HL-60 (cell line): ENCODE measurements around the gene POLA2.

ENCODE experiments used
- DNase-seq, 2 experiments: peaks; one replicate each; pipeline ENCODE4 v3.0.0-alpha.2; 2010 to 2020; ENCODE audit warnings: low read depth in 1 of 2, low spot score in 1 of 2
- H3K27ac ChIP-seq: fragments of 250-450 bp; sonication (Bioruptor Pico); replicated peaks from 2 replicates; pipeline ENCODE4 v1.5.1; 2020; ENCODE audit warnings: mild to moderate bottlenecking, moderate library complexity
- H3K27me3 ChIP-seq: fragments of 250-450 bp; sonication (Bioruptor Pico); 2 replicates; pipeline ENCODE4 v1.5.1; 2021; ENCODE audit warnings: mild to moderate bottlenecking, moderate library complexity; ENCODE audit not compliant: insufficient read depth, poor library complexity, severe bottlenecking
- H3K4me3 ChIP-seq: replicated peaks from 2 replicates; pipeline ENCODE4 v1.5.1; 2011; ENCODE audit warnings: mild to moderate bottlenecking, control low read depth, low read length; ENCODE audit not compliant: insufficient read depth
- CTCF ChIP-seq: IDR thresholded peaks from one replicate; pipeline ENCODE4 v1.5.1; 2011; ENCODE audit warnings: low read length, control low read depth, inconsistent platforms; ENCODE audit not compliant: insufficient read depth
- GABPA ChIP-seq: IDR thresholded peaks from 2 replicates; pipeline ENCODE4 v1.6.1; 2012; ENCODE audit warnings: low read depth
- POLR2AphosphoS5 ChIP-seq: IDR thresholded peaks from 2 replicates; pipeline ENCODE4 v1.6.1; 2012; ENCODE audit warnings: low read depth
- REST ChIP-seq: IDR thresholded peaks from 2 replicates; pipeline ENCODE4 v1.6.1; 2012; ENCODE audit warnings: low read depth; ENCODE audit not compliant: insufficient replicate concordance
- SPI1 ChIP-seq: IDR thresholded peaks from 2 replicates; pipeline ENCODE4 v1.6.1; 2012; ENCODE audit warnings: low read depth, mild to moderate bottlenecking, borderline replicate concordance

POLA2 gene

DNA sequence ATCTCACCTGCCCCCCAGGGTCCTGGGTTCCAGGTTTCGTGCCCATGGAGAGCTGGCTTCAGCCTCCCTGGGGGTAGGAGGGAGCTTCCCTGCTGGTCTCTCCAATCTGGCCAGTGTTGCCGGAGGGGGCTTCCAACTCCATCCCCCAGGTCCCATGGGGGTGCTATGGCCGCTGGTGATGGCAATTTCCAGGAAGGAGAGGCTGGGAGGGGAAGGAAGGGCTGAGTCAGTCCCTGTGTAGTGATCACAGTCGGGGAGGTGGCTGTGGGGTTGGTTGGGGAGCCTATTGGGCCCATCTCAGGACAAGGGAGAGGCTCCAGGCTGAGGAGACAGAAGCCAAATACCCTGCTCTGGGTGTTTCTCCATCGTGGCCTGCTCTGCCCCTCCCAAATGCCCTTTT, 47.2 kb downstream of the POLA2 start:
- H3K4me3 ChIP-seq = no peak overlapping the region
- H3K27me3 ChIP-seq = peaks cover 3% of the 10 kb centered on the region
- no peak for DNase-seq
- no peak overlapping the region for H3K27ac ChIP-seq
- TF ChIP-seq CTCF (no peak), POLR2AphosphoS5 (no peak), GABPA (no peak), REST (no peak), SPI1 (no peak)

DNA sequence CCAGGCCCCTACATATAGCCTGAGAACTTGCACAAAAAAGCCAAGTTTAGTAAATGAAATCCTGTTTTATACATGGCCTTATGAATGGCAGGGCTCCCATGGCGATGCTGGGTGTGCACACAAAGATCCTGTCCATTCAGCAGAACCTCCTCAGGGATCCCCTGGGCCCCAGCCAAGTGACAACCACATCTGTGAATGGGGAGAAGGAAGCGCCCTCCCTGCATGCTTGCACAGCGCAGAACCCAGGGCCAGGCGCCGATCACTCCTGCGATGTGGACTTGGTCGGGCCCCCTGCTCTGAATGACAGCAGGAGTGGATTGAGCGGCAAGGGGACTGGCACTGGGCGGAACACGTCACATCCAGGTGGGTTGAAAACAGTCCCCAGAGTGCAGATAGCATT, 48.5 kb downstream of the POLA2 start:
- no peak for DNase-seq
- no peak for TF ChIP-seq SPI1
- TF ChIP-seq REST = no peak
- TF ChIP-seq CTCF = no peak
- TF ChIP-seq GABPA = no peak
- TF ChIP-seq POLR2AphosphoS5 = no peak
- Histone ChIP-seq H3K4me3 (no peak overlapping the region), H3K27me3 (peaks cover 3% of the 10 kb centered on the region), H3K27ac (no peak overlapping the region)

- Histone ChIP-seq H3K27me3 (peaks cover 3% of the 10 kb centered on the region), H3K4me3 (no peak overlapping the region), H3K27ac (no peak overlapping the region)
- TF ChIP-seq CTCF = no peak
- no peak for TF ChIP-seq POLR2AphosphoS5
- no peak for TF ChIP-seq SPI1
- no peak for TF ChIP-seq REST
- TF ChIP-seq GABPA = no peak
- DNase-seq = no peak
These were observed 49.0 kb downstream of the POLA2 start for GRCh38 chr11:65310736-65311135.
